HCT116 (cell line): ENCODE data around the gene KCTD18. TPM values are rescaled to one million over a fixed set of nuclear protein-coding genes. Genes with fewer than 3 reads are reported as not detected.

Source experiments
- ATAC-seq: fragments of 200-7000 bp; cut with Tn5 transposase; 2 replicates; pipeline ENCODE4 v1.9.1; 2020; ENCODE audit warnings: mild to moderate bottlenecking, moderate library complexity
- BruUV-seq: library from RNA; stranded (reverse); fragments of 400-500 nt; replicated peaks from 2 replicates; lab custom pipeline; 2021; lab: Mats Ljungman, UMichigan
- CTCF ChIA-PET: fragments of 300-600 bp; sonication (Branson Sonifier 250); formaldehyde crosslinking; loops from one replicate; lab custom pipeline; 2021; ENCODE audit warnings: antibody characterized with exemption; lab: Charles Lee
- POLR2A ChIA-PET: fragments of 300-600, 350-600 bp; sonication (Branson Sonifier 250); formaldehyde crosslinking; loops from one replicate; lab custom pipeline; 2021; ENCODE audit warnings: antibody characterized with exemption; lab: Charles Lee
- RAD21 ChIA-PET, 2 experiments: fragments of 300-600 bp; sonication (Branson Sonifier 250); formaldehyde crosslinking; loops; one replicate each; lab custom pipeline; 2023; ENCODE audit warnings: low total read pairs in 2 of 2; ENCODE audit not compliant: uncharacterized antibody in 2 of 2, unreplicated experiment in 2 of 2, low non-redundant PET in 1 of 2; lab: Charles Lee
- DNase-seq: peaks from one replicate; pipeline ENCODE4 v3.0.0-alpha.2; 2010; ENCODE audit warnings: low read depth, low spot score
- H2AFZ ChIP-seq: fragments of 200-600 bp; shearing (Covaris generic), sonication (generic); 2 replicates; pipeline ENCODE4 v1.6.1; 2017; ENCODE audit warnings: low read depth, mixed run types, mixed read lengths, antibody characterized with exemption, low read length; ENCODE audit not compliant: poor library complexity, severe bottlenecking
- H3K27ac ChIP-seq: 2 replicates; pipeline ENCODE4 v1.5.1; 2012; ENCODE audit warnings: low read depth, low read length
- H3K27me3 ChIP-seq: fragments of 200-600 bp; sonication (generic); 2 replicates; pipeline ENCODE4 v1.6.1; 2016; ENCODE audit warnings: mixed run types, low read length, mixed read lengths; ENCODE audit not compliant: insufficient read depth
- H3K36me3 ChIP-seq, 2 experiments: fragments of 200-500 bp in 1 of 2; fragments of 200-600 bp in 1 of 2; sonication (Bioruptor generic) in 1 of 2; sonication (generic) in 1 of 2; 2 replicates each; pipeline versions ENCODE4 v1.5.1 to v1.6.1; 2014 to 2016; ENCODE audit warnings: low read length in 2 of 2, inconsistent platforms in 1 of 2, mixed read lengths in 1 of 2, mixed run types in 1 of 2; ENCODE audit not compliant: insufficient read depth in 2 of 2, control insufficient read depth in 1 of 2
- H3K4me1 ChIP-seq, 2 experiments: fragments of 200-600 bp in 1 of 2; sonication (generic) in 1 of 2; 2 replicates each; pipeline versions ENCODE4 v1.5.1 to v1.6.1; 2012 to 2017; ENCODE audit warnings: low read length in 2 of 2, inconsistent platforms in 1 of 2, mild to moderate bottlenecking in 1 of 2, mixed read lengths in 1 of 2, mixed run types in 1 of 2, moderate library complexity in 1 of 2; ENCODE audit not compliant: insufficient read depth in 2 of 2, control insufficient read depth in 1 of 2
- H3K4me2 ChIP-seq: fragments of 200-600 bp; sonication (generic); 2 replicates; pipeline ENCODE4 v1.6.1; 2017; ENCODE audit warnings: mixed run types, low read length, mixed read lengths
- H3K4me3 ChIP-seq, 2 experiments: fragments of 200-600 bp in 1 of 2; sonication (generic) in 1 of 2; replicated peaks in 1 of 2; 2 replicates each; pipeline ENCODE4 v1.5.1; 2011 to 2016; ENCODE audit warnings: low read length in 2 of 2, control low read depth in 1 of 2, low read depth in 1 of 2, mild to moderate bottlenecking in 1 of 2, mixed read lengths in 1 of 2, mixed run types in 1 of 2
- H3K79me2 ChIP-seq: fragments of 200-600 bp; sonication (generic); 2 replicates; pipeline ENCODE4 v1.6.1; 2017; ENCODE audit warnings: mild to moderate bottlenecking, mixed run types, low read length, moderate library complexity, mixed read lengths; ENCODE audit not compliant: insufficient read depth
- H3K9ac ChIP-seq: fragments of 200-600 bp; sonication (generic); 2 replicates; pipeline ENCODE4 v1.6.1; 2016; ENCODE audit warnings: low read length, mixed read lengths
- H3K9me2 ChIP-seq: fragments of 200-600 bp; sonication (generic), shearing (Covaris generic); 2 replicates; pipeline ENCODE4 v1.6.1; 2017; ENCODE audit warnings: mixed run types, mild to moderate bottlenecking, moderate library complexity; ENCODE audit not compliant: insufficient read depth
- H3K9me3 ChIP-seq, 2 experiments: fragments of 200-500 bp in 1 of 2; fragments of 200-600 bp in 1 of 2; sonication (Bioruptor generic) in 1 of 2; sonication (generic) in 1 of 2; 2 replicates each; pipeline ENCODE4 v1.6.1; 2014 to 2017; ENCODE audit warnings: low read length in 2 of 2, mixed read lengths in 2 of 2, inconsistent platforms in 1 of 2, low read depth in 1 of 2, mild to moderate bottlenecking in 1 of 2, mixed run types in 1 of 2, moderate library complexity in 1 of 2; ENCODE audit not compliant: control insufficient read depth in 1 of 2, insufficient read depth in 1 of 2
- H4K20me1 ChIP-seq: fragments of 200-600 bp; sonication (generic), shearing (Covaris generic); 2 replicates; pipeline ENCODE4 v1.6.1; 2017; ENCODE audit warnings: mixed run types, mild to moderate bottlenecking, moderate library complexity; ENCODE audit not compliant: insufficient read depth
- ATF3 ChIP-seq: IDR thresholded peaks from 2 replicates; pipeline ENCODE4 v1.6.1; 2012
- CEBPB ChIP-seq: IDR thresholded peaks from 2 replicates; pipeline ENCODE4 v1.6.1; 2012; ENCODE audit warnings: low read depth
- ELF1 ChIP-seq: IDR thresholded peaks from 2 replicates; pipeline ENCODE4 v1.6.1; 2012; ENCODE audit warnings: low read depth, borderline replicate concordance
- EZH2phosphoT487 ChIP-seq: fragments of 200-600 bp; IDR thresholded peaks from 2 replicates; pipeline ENCODE4 v1.6.1; 2018; ENCODE audit warnings: antibody characterized with exemption, borderline replicate concordance
- FOSL1 ChIP-seq: IDR thresholded peaks from 2 replicates; pipeline ENCODE4 v1.6.1; 2012; ENCODE audit warnings: low read depth
- JUND ChIP-seq: IDR thresholded peaks from 2 replicates; pipeline ENCODE4 v1.6.1; 2012
- MAX ChIP-seq: IDR thresholded peaks from 2 replicates; pipeline ENCODE4 v1.6.1; 2012
- POLR2AphosphoS5 ChIP-seq: IDR thresholded peaks from 2 replicates; pipeline ENCODE4 v1.6.1; 2011; ENCODE audit warnings: mild to moderate bottlenecking, low read depth, low read length, moderate library complexity
- REST ChIP-seq: IDR thresholded peaks from 2 replicates; pipeline ENCODE4 v1.6.1; 2012; ENCODE audit warnings: low read depth
- YY1 ChIP-seq: IDR thresholded peaks from 2 replicates; pipeline ENCODE4 v1.6.1; 2011; ENCODE audit warnings: low read length, low read depth, moderate library complexity, mild to moderate bottlenecking; ENCODE audit not compliant: insufficient replicate concordance; ENCODE audit errors: extremely low read depth
- ZNF274 ChIP-seq: fragments of 200-500 bp; sonication (Bioruptor generic); IDR thresholded peaks from 2 replicates; pipeline ENCODE4 v1.6.1; 2014; ENCODE audit warnings: mild to moderate bottlenecking, low read depth, low read length, inconsistent platforms
- intact Hi-C: fragments of 100-400 bp; cut with micrococcal nuclease; formaldehyde crosslinking; loops from 2 replicates; pipeline ENCODE4 v1.10.0; 2022
- total RNA-seq: library from RNA; stranded (reverse); gene quantifications from one replicate; pipeline ENCODE4 v1.2.1, GENCODE V29; 2021; ENCODE audit not compliant: unreplicated experiment

Gene KCTD18
- total RNA-seq, 1 experiment from 2014 or later, result 12.8 TPM

- ChIA-PET CTCF (interaction anchor here (1.6 to 2.7 kb wide), 2 partner anchors 8 to 507 kb away, joined by 3 to 13 read pairs; no protein-coding TSS in a partner anchor), POLR2A (no interaction called here), RAD21 (no interaction called here)
- no TSS peak for BruUV-seq
- Histone ChIP-seq H4K20me1 (no peaks in the 10 kb centered on the region), H3K9ac (no peak overlapping the region), H3K79me2 (no peaks in the 10 kb centered on the region), H3K4me1 (no peaks in the 10 kb centered on the region), H3K27ac (no peak overlapping the region), H3K36me3 (peaks cover 0 to 8% of the 10 kb centered on the region in 2 experiments; a peak in 2 of 4 replicates), H3K27me3 (no peaks in the 10 kb centered on the region), H3K9me2 (no peaks in the 10 kb centered on the region), H3K9me3 (no peaks in the 10 kb centered on the region), H3K4me3 (no peak overlapping the region), H2AFZ (no peak overlapping the region), H3K4me2 (no peak overlapping the region)
- DNase-seq (no peak), ATAC-seq (no peak)
- intact Hi-C loops, result no loop called here
- TF ChIP-seq JUND, result no peak
Observed at GRCh38 chr2:200492656-200493055, 17.2 kb downstream of the KCTD18 start.

GRCh38 chr2:200490001-200490400 is 19.9 kb downstream of the KCTD18 start:
- no peak overlapping the region for H2AFZ ChIP-seq
- intact Hi-C loops, result no loop called here
- no peaks in the 10 kb centered on the region for H3K27me3 ChIP-seq
- no peak for ATAC-seq
- POLR2A ChIA-PET, result no interaction called here
- H3K4me1 ChIP-seq, result no peaks in the 10 kb centered on the region
- BruUV-seq, result no TSS peak
- DNase-seq, result no peak
- H3K9me3 ChIP-seq, result no peaks in the 10 kb centered on the region
- CTCF ChIA-PET, result no interaction called here
- RAD21 ChIA-PET, result no interaction called here
- H3K27ac ChIP-seq, result no peak overlapping the region
- no peaks in the 10 kb centered on the region for H4K20me1 ChIP-seq
- no peak overlapping the region for H3K4me2 ChIP-seq
- no peaks in the 10 kb centered on the region for H3K9me2 ChIP-seq
- peaks cover 0 to 8% of the 10 kb centered on the region in 2 experiments; a peak in 2 of 4 replicates for H3K36me3 ChIP-seq
- H3K4me3 ChIP-seq, result no peak overlapping the region
- TF ChIP-seq MAX, result no peak
- no peak for TF ChIP-seq ELF1
- no peak for TF ChIP-seq EZH2phosphoT487
- TF ChIP-seq CEBPB, result no peak
- no peak for TF ChIP-seq ZNF274
- TF ChIP-seq ATF3, result no peak
- no peak for TF ChIP-seq REST
- no peak for TF ChIP-seq JUND
- no peak for TF ChIP-seq FOSL1
- TF ChIP-seq POLR2AphosphoS5, result no peak
- no peak for TF ChIP-seq YY1
- TF ChIP-seq, all 23 proteins: peak for 0
- no peaks in the 10 kb centered on the region for H3K79me2 ChIP-seq
- H3K9ac ChIP-seq, result no peak overlapping the region
